ENCODE data around the gene ATP5MC2. TPM values are rescaled to one million over a fixed set of nuclear protein-coding genes. Genes with fewer than 3 reads are reported as not detected.
"Not testable (repeated sequence)": the region's sequence is repeated elsewhere in the genome, so short reads cannot be mapped to it uniquely, and the experiment has no call there.

ATP5MC2 gene
- polyA plus RNA-seq, 2 of the 4 experiments (the other 2 are of a cell fraction): 402 to 540 TPM

- no peak for TF ChIP-seq REST (IDR thresholded peaks at IDR 0.05)
- TF ChIP-seq POLR2A (IDR thresholded peaks at IDR 0.05; ENCODE audit: low read length): no peak
- no peak for TF ChIP-seq EP300 (IDR thresholded peaks at IDR 0.05)
- no peak for TF ChIP-seq FOSB (CRISPR knock-in tag; IDR thresholded peaks at IDR 0.05)
- no peak for TF ChIP-seq NPAS2 (CRISPR knock-in tag; IDR thresholded peaks at IDR 0.05; ENCODE audit: borderline replicate concordance)
- TF ChIP-seq EHF (CRISPR knock-in tag; IDR thresholded peaks at IDR 0.05): no peak
- TF ChIP-seq HDAC2 (IDR thresholded peaks at IDR 0.05): no peak
- TF ChIP-seq RNF2 (IDR thresholded peaks at IDR 0.05; ENCODE audit: borderline replicate concordance, low read depth): no peak
- TF ChIP-seq ZFP36 (IDR thresholded peaks at IDR 0.05; ENCODE audit: borderline replicate concordance, partially characterized antibody): no peak
- TF ChIP-seq JUN (IDR thresholded peaks at IDR 0.05): no peak
- no peak for TF ChIP-seq KDM5A (IDR thresholded peaks at IDR 0.05)
- TF ChIP-seq RARB (CRISPR knock-in tag; IDR thresholded peaks at IDR 0.05): no peak
- no peak for TF ChIP-seq MAFK (IDR thresholded peaks at IDR 0.05; ENCODE audit: partially characterized antibody)
- TF ChIP-seq EHMT2 (IDR thresholded peaks at IDR 0.05; ENCODE audit: low read depth): no peak
- no peak for TF ChIP-seq FOSL2 (IDR thresholded peaks at IDR 0.05)
- no peak for TF ChIP-seq FOSL2 (CRISPR knock-in tag; IDR thresholded peaks at IDR 0.05)
These were observed 37.8 kb downstream of the ATP5MC2 start (continued) for GRCh38 chr12:53638057-53638456.

GRCh38 chr12:53636641-53637040, 39.2 kb downstream of the ATP5MC2 start:
- POLR2A ChIA-PET: interaction anchor here (1.2 kb wide), 1 partner anchor 11 kb away, joined by 4 read pairs; the partner anchor contains the start of gene ATF7
- no peak for ATAC-seq
- Histone ChIP-seq H3K4me2 (no peak overlapping the region), H3K27ac (no peak overlapping the region), H3K4me1 (no peaks in the 10 kb centered on the region), H3K4me3 (no peak overlapping the region), H3K9me3 (no peaks in the 10 kb centered on the region)
- CTCF ChIA-PET: interaction anchor here (1.0 to 1.8 kb wide), 3 partner anchors 14 to 133 kb away, joined by 3 to 6 read pairs (median 3); no protein-coding TSS in a partner anchor
- WGBS (ENCODE audit: missing lambda C conversion rate): 6% methylated on average over 2 of the region's 2 CpGs
- no peak for FAIRE-seq
- no peak for DNase-seq (ENCODE audit: low read depth in 1 of 2, low spot score in 1 of 2)
- TF ChIP-seq PBX3 (IDR thresholded peaks at IDR 0.05): no peak
- TF ChIP-seq KDM1A (IDR thresholded peaks at IDR 0.05; ENCODE audit: low read depth): no peak
- peak; percentile 79 for TF ChIP-seq MAFK (IDR thresholded peaks at IDR 0.05; ENCODE audit: partially characterized antibody)
- no peak for TF ChIP-seq SREBF2 (IDR thresholded peaks at IDR 0.05)

- CTCF ChIA-PET: interaction anchor here (1.3 to 1.8 kb wide), 2 partner anchors 13 to 92 kb away, joined by 3 to 6 read pairs; no protein-coding TSS in a partner anchor
- ATAC-seq; H3K9me3 ChIP-seq; H3K4me2 ChIP-seq; DNase-seq (ENCODE audit: low read depth in 1 of 2, low spot score in 1 of 2); FAIRE-seq; H3K27ac ChIP-seq; H3K4me1 ChIP-seq; H3K4me3 ChIP-seq: not testable (repeated sequence)
- POLR2A ChIA-PET: interaction anchor here (0.5 kb wide), 1 partner anchor 27 kb away, joined by 3 read pairs; no protein-coding TSS in a partner anchor
These were observed 40.2 kb downstream of the ATP5MC2 start for GRCh38 chr12:53635708-53636107.

- Histone ChIP-seq H3K4me2 (no peak overlapping the region), H3K4me1 (peaks cover 8% of the 10 kb centered on the region), H3K9me3 (no peaks in the 10 kb centered on the region), H3K27ac (no peak overlapping the region), H3K4me3 (no peak overlapping the region)
- WGBS (ENCODE audit: missing lambda C conversion rate): 0% methylated on average over 1 of the region's 1 CpG
- no peak for TF ChIP-seq PBX3 (IDR thresholded peaks at IDR 0.05)
- FAIRE-seq (no peak), ATAC-seq (no peak), DNase-seq (ENCODE audit: low read depth in 1 of 2, low spot score in 1 of 2) (no peak)
- POLR2A ChIA-PET: no interaction called here
- CTCF ChIA-PET: no interaction called here
These were observed 44.2 kb downstream of the ATP5MC2 start for GRCh38 chr12:53631721-53632120.

Data from A549 (cell line).